Hepatocyte (in vitro differentiated cells): ENCODE data around the gene TRAF3.

Experiments
- CTCF ChIP-seq: fragments of 200-600 bp; sonication (generic); IDR thresholded peaks from 2 replicates; pipeline ENCODE4 v1.5.1; 2016; ENCODE audit warnings: antibody characterized with exemption, mild to moderate bottlenecking; ENCODE audit not compliant: poor library complexity
- EZH2 ChIP-seq: fragments of 200-600 bp; sonication (generic); IDR thresholded peaks from 2 replicates; pipeline ENCODE4 v1.6.1; 2016; ENCODE audit warnings: antibody characterized with exemption, mild to moderate bottlenecking, borderline replicate concordance
- EZH2phosphoT487 ChIP-seq: fragments of 200-600 bp; sonication (generic); IDR thresholded peaks from one replicate; pipeline ENCODE4 v1.6.1; 2018; ENCODE audit warnings: antibody characterized with exemption, mild to moderate bottlenecking, low read depth, moderate library complexity; ENCODE audit not compliant: unreplicated experiment, severe bottlenecking

DNA sequence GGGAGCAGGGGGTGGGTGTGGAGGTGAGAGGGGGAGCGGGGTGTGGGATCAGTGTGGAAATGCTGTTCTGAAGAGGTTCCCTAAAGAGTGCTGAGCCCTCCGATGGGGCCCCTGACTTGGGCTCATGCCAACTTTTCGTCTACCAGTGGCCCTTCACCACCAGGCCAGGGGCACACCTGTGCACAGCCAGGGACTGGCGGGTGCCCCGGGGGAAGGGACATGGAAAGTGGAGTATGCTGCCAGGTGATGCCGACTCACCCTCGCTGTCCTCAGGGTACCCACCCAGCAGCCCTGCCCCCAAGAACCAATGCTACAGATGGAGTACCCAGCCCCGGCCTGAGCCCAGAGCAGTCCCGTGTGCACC, 171.4 kb downstream of the TRAF3 start:
- TF ChIP-seq CTCF = no peak
- TF ChIP-seq EZH2 = no peak
- no peak for TF ChIP-seq EZH2phosphoT487
